Kidney (tissue), 14 donors: ENCODE measurements around the gene GPR157. TPM values are rescaled to one million over a fixed set of nuclear protein-coding genes. Genes with fewer than 3 reads are reported as not detected.
A peak's percentile ranks its signal among the peaks of the same experiment; 100 is the strongest.

Source experiments
- DNase-seq, 5 donors: peaks; one replicate each; pipeline ENCODE4 v3.0.0-alpha.2; 2013 to 2020
- FAIRE-seq: peaks from 2 replicates; lab custom pipeline; 2012; peaks lifted over from hg19 to GRCh38; lab: Jason Lieb, UNC
- H3K27ac ChIP-seq, 2 donors: one replicate each; pipeline ENCODE4 v1.7.0; 2013; ENCODE audit warnings: low read depth in 2 of 2, low read length in 2 of 2, inconsistent platforms in 1 of 2
- H3K27me3 ChIP-seq: one replicate; pipeline ENCODE4 v1.7.1; 2013; ENCODE audit warnings: low read length, inconsistent platforms; ENCODE audit not compliant: control insufficient read depth, insufficient read depth
- H3K36me3 ChIP-seq, 3 donors: one replicate each; pipeline versions ENCODE4 v1.7.0 to v1.7.1; 2013; ENCODE audit warnings: low read length in 3 of 3, control low read depth in 1 of 3, inconsistent platforms in 1 of 3; ENCODE audit not compliant: insufficient read depth in 3 of 3, control insufficient read depth in 2 of 3
- H3K4me1 ChIP-seq, 3 donors: one replicate each; pipeline versions ENCODE4 v1.7.0 to v1.7.1; 2013; ENCODE audit warnings: low read length in 3 of 3, inconsistent platforms in 1 of 3, low read depth in 1 of 3; ENCODE audit not compliant: control insufficient read depth in 2 of 3, insufficient read depth in 2 of 3
- H3K4me3 ChIP-seq, 3 donors: one replicate each; pipeline versions ENCODE4 v1.7.0 to v1.8.1; 2013; ENCODE audit warnings: low read length in 3 of 3, control low read depth in 1 of 3, inconsistent platforms in 1 of 3
- H3K9ac ChIP-seq, 3 donors: one replicate each; pipeline versions ENCODE4 v1.7.0 to v1.7.1; 2013; ENCODE audit warnings: low read length in 3 of 3, control low read depth in 1 of 3, inconsistent platforms in 1 of 3
- H3K9me3 ChIP-seq, 3 donors: one replicate each; pipeline versions ENCODE4 v1.7.0 to v1.7.1; 2013; ENCODE audit warnings: low read length in 3 of 3, control low read depth in 1 of 3, inconsistent platforms in 1 of 3; ENCODE audit not compliant: control insufficient read depth in 2 of 3, insufficient read depth in 1 of 3
- CTCF ChIP-seq: IDR thresholded peaks from 3 replicates; pipeline ENCODE4 v1.5.1; 2012; ENCODE audit warnings: mild to moderate bottlenecking, moderate library complexity, borderline replicate concordance; ENCODE audit not compliant: insufficient read depth; ENCODE audit errors: extremely low read depth
- intact Hi-C: fragments of 100-400 bp; cut with DNase I; formaldehyde crosslinking; loops from one replicate; pipeline ENCODE4 v1.11.1; 2022
- polyA plus RNA-seq: library from polyadenylated mRNA; stranded (reverse); fragments of 350-450 nt; fragmentation: Illumina TruSeq; extraction: RNeasy Lipid Tissue Mini Kit (QIAGEN cat#74804); gene quantifications from one replicate; pipeline ENCODE4 v1.2.3, GENCODE V29; 2014; ENCODE audit warnings: low read depth, low replicate concordance; ENCODE audit not compliant: insufficient read depth
- total RNA-seq: library from RNA; stranded (reverse); fragmentation: NEBNext Ultra II Directional; extraction: Animal tissue kit (Norgen Biotek cat#: 25700); gene quantifications from one replicate; pipeline ENCODE4 v1.2.1, GENCODE V29; 2021
- donor health status: control.
- donor health status: control.
- donor health status: control.
- donor health status: control.
- donor health status: control.
- donor health status: DM: yes; HTN: yes; CAD: no.
- donor health status: Normal renal cell carcinoma (clear cell type).

Gene GPR157
- total and polyA plus RNA-seq, 2 donors from 2014 or later = 3.2 to 9.1 TPM

GRCh38 chr1:9161963-9162362 is 33.1 kb upstream of the GPR157 start:
- no peak for TF ChIP-seq CTCF
- DNase-seq (peak in 1 of 5 donors; percentile 63), FAIRE-seq (no peak)
- H3K9ac ChIP-seq = peak overlapping the region in 1 of 3 donors; percentile 9
- H3K36me3 ChIP-seq = no peaks in the 10 kb centered on the region
- intact Hi-C loops = no loop called here
- no peaks in the 10 kb centered on the region for H3K27me3 ChIP-seq
- H3K4me3 ChIP-seq = no peak overlapping the region
- no peaks in the 10 kb centered on the region for H3K9me3 ChIP-seq
- peak overlapping the region in 1 of 2 donors; percentile 64 for H3K27ac ChIP-seq
- H3K4me1 ChIP-seq = peaks cover 0 to 10% (median 10%) of the 10 kb centered on the region in 3 donors

GRCh38 chr1:9161342-9161741 is 32.4 kb upstream of the GPR157 start:
- H3K9me3 ChIP-seq = no peaks in the 10 kb centered on the region
- no peak for FAIRE-seq
- H3K9ac ChIP-seq = no peak overlapping the region
- peaks cover 0 to 10% (median 10%) of the 10 kb centered on the region in 3 donors for H3K4me1 ChIP-seq
- no peak overlapping the region for H3K4me3 ChIP-seq
- no peak overlapping the region for H3K27ac ChIP-seq
- H3K27me3 ChIP-seq = no peaks in the 10 kb centered on the region
- no peak for TF ChIP-seq CTCF
- DNase-seq = peak in 2 of 5 donors; percentile 19 to 23
- H3K36me3 ChIP-seq = no peaks in the 10 kb centered on the region
- intact Hi-C loops = no loop called here

DNA sequence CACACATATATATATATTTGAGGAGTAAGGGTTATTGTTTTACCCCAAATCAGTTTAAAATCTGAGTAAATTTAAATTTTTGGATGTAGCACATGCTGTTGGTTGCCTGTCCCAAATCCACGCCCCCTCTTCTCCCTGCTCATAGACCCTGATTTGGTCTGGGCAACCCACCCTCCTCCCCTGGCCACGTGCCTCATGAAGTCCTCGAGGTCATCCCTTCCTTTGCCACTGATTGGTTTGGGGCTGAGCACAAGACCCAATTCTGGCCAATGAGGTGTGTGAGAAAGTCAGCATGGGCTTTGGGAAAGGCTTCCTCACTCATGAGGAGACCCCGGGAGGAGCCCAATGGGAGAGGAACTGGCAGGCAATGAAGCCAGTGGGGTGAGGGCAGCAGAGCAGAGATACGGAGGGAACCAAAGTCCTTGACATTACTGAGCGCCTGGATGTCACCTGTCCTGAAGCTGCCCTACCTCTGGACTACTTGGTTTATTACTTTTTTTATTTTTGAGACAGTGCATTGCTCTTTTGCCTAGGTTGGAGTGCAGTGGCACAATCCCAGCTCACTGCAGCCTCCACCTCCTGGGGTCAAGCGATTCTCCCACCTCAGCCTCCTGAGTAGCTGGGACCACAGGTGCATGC is 31.3 kb upstream of the GPR157 start:
- DNase-seq = no peak
- no peaks in the 10 kb centered on the region for H3K9me3 ChIP-seq
- FAIRE-seq = no peak
- no peak overlapping the region for H3K9ac ChIP-seq
- TF ChIP-seq CTCF = no peak
- H3K27ac ChIP-seq = no peak overlapping the region
- peaks cover 0 to 10% (median 10%) of the 10 kb centered on the region in 3 donors for H3K4me1 ChIP-seq
- H3K4me3 ChIP-seq = no peak overlapping the region
- intact Hi-C loops = no loop called here
- H3K27me3 ChIP-seq = no peaks in the 10 kb centered on the region
- no peaks in the 10 kb centered on the region for H3K36me3 ChIP-seq
